H9 (cell line): ENCODE measurements around the gene WFS1. TPM values are rescaled to one million over a fixed set of nuclear protein-coding genes. Genes with fewer than 3 reads are reported as not detected.

Experiments used
- DNase-seq: peaks from one replicate; pipeline ENCODE4 v3.0.0-alpha.2; 2017
- H2AFZ ChIP-seq: one replicate; pipeline ENCODE4 v1.6.1; 2013; ENCODE audit warnings: mild to moderate bottlenecking, low read length, control low read depth, moderate library complexity
- H2AK5ac ChIP-seq: 2 replicates; pipeline ENCODE4 v1.6.1; 2013; ENCODE audit warnings: low read length, control low read depth, mixed read lengths; ENCODE audit not compliant: insufficient read length
- H2BK120ac ChIP-seq: one replicate; pipeline ENCODE4 v1.6.1; 2013; ENCODE audit warnings: low read depth, mild to moderate bottlenecking, low read length, control low read depth, inconsistent platforms; ENCODE audit not compliant: poor library complexity, severe bottlenecking
- H2BK12ac ChIP-seq: 2 replicates; pipeline ENCODE4 v1.6.1; 2013; ENCODE audit warnings: low read length, control low read depth, mixed read lengths, low read depth; ENCODE audit not compliant: insufficient read length
- H2BK15ac ChIP-seq: 2 replicates; pipeline ENCODE4 v1.6.1; 2013; ENCODE audit warnings: low read depth, low read length, control low read depth
- H2BK20ac ChIP-seq: one replicate; pipeline ENCODE4 v1.6.1; 2013; ENCODE audit warnings: low read depth, mild to moderate bottlenecking, low read length, control low read depth, inconsistent platforms; ENCODE audit not compliant: poor library complexity, severe bottlenecking
- H2BK5ac ChIP-seq: 2 replicates; pipeline ENCODE4 v1.6.1; 2013; ENCODE audit warnings: low read length, control low read depth, mixed read lengths; ENCODE audit not compliant: insufficient read length
- H3K14ac ChIP-seq: 2 replicates; pipeline ENCODE4 v1.6.1; 2013; ENCODE audit warnings: low read length, control low read depth; ENCODE audit not compliant: insufficient read depth
- H3K18ac ChIP-seq: 2 replicates; pipeline ENCODE4 v1.6.1; 2013; ENCODE audit warnings: low read depth, mild to moderate bottlenecking, mixed read lengths, low read length, control low read depth; ENCODE audit not compliant: insufficient read length
- H3K23ac ChIP-seq: 2 replicates; pipeline ENCODE4 v1.6.1; 2013; ENCODE audit warnings: low read length, control low read depth, mixed read lengths, low read depth; ENCODE audit not compliant: insufficient read length
- H3K23me2 ChIP-seq: 2 replicates; pipeline ENCODE4 v1.6.1; 2013; ENCODE audit warnings: low read depth, mild to moderate bottlenecking, mixed read lengths, low read length, control low read depth; ENCODE audit not compliant: insufficient read length, poor library complexity, severe bottlenecking
- H3K27ac ChIP-seq: 2 replicates; pipeline ENCODE4 v1.5.1; 2013; ENCODE audit warnings: low read length, control low read depth, mixed read lengths, low read depth; ENCODE audit not compliant: insufficient read length
- H3K27me3 ChIP-seq: 2 replicates; pipeline ENCODE4 v1.6.1; 2013; ENCODE audit warnings: low read length, control low read depth, inconsistent platforms; ENCODE audit not compliant: insufficient read depth
- H3K4ac ChIP-seq: 2 replicates; pipeline ENCODE4 v1.6.1; 2013; ENCODE audit warnings: low read depth, mild to moderate bottlenecking, control low read depth, inconsistent platforms, low read length, moderate library complexity
- H3K4me1 ChIP-seq: 2 replicates; pipeline ENCODE4 v1.6.1; 2013; ENCODE audit warnings: low read length, control low read depth, inconsistent platforms; ENCODE audit not compliant: insufficient read depth
- H3K4me2 ChIP-seq: 2 replicates; pipeline ENCODE4 v1.6.1; 2013; ENCODE audit warnings: low read length, control low read depth, mixed read lengths; ENCODE audit not compliant: insufficient read length, insufficient read depth
- H3K56ac ChIP-seq: 2 replicates; pipeline ENCODE4 v1.6.1; 2013; ENCODE audit warnings: low read depth, mild to moderate bottlenecking, mixed read lengths, low read length, control low read depth; ENCODE audit not compliant: insufficient read length
- H3K79me1 ChIP-seq: 2 replicates; pipeline ENCODE4 v1.6.1; 2013; ENCODE audit warnings: low read depth, mild to moderate bottlenecking, moderate library complexity, low read length, control low read depth, inconsistent platforms; ENCODE audit not compliant: insufficient read depth, poor library complexity, severe bottlenecking
- H3K79me2 ChIP-seq: 2 replicates; pipeline ENCODE4 v1.6.1; 2013; ENCODE audit warnings: low read length, control low read depth, inconsistent platforms; ENCODE audit not compliant: insufficient read depth
- H3K9ac ChIP-seq: 2 replicates; pipeline ENCODE4 v1.6.1; 2013; ENCODE audit warnings: low read length, control low read depth, mixed read lengths; ENCODE audit not compliant: insufficient read length; ENCODE audit errors: extremely low read depth
- H3K9me3 ChIP-seq: one replicate; pipeline ENCODE4 v1.6.1; 2013; ENCODE audit warnings: low read depth, low read length, inconsistent platforms; ENCODE audit not compliant: control insufficient read depth
- H3T11ph ChIP-seq: one replicate; pipeline ENCODE4 v1.6.1; 2013; ENCODE audit warnings: mild to moderate bottlenecking, low read length, control low read depth, inconsistent platforms
- H4K20me1 ChIP-seq: one replicate; pipeline ENCODE4 v1.6.1; 2013; ENCODE audit not compliant: control insufficient read depth, insufficient read length, insufficient read depth
- H4K5ac ChIP-seq: 2 replicates; pipeline ENCODE4 v1.6.1; 2013; ENCODE audit warnings: low read depth, mild to moderate bottlenecking, mixed read lengths, low read length, control low read depth; ENCODE audit not compliant: insufficient read length
- H4K8ac ChIP-seq: replicated peaks from 2 replicates; pipeline ENCODE4 v1.6.1; 2013; ENCODE audit warnings: low read length, control low read depth, mixed read lengths, low read depth; ENCODE audit not compliant: insufficient read length
- H4K91ac ChIP-seq: 2 replicates; pipeline ENCODE4 v1.6.1; 2013; ENCODE audit warnings: low read depth, mild to moderate bottlenecking, moderate library complexity, mixed read lengths, low read length, control low read depth; ENCODE audit not compliant: insufficient read length
- H3K27ac Mint-ChIP-seq, 3 experiments: 2 replicates in 2 of 3; 3 replicates in 1 of 3; pipeline ENCODE4 v1.8.0; 2020 to 2021; ENCODE audit warnings: mixed read lengths in 3 of 3, mild to moderate bottlenecking in 1 of 3, moderate library complexity in 1 of 3
- H3K27me3 Mint-ChIP-seq: 2 replicates; pipeline ENCODE4 v1.8.0; 2021; ENCODE audit warnings: low read depth, mild to moderate bottlenecking, moderate library complexity, mixed read lengths
- H3K36me3 Mint-ChIP-seq, 3 experiments: 2 replicates in 2 of 3; 3 replicates in 1 of 3; pipeline ENCODE4 v1.8.0; 2020 to 2021; ENCODE audit warnings: low read depth in 3 of 3, mixed read lengths in 3 of 3; ENCODE audit not compliant: insufficient read depth in 1 of 3
- H3K4me1 Mint-ChIP-seq, 2 experiments: 2 replicates each; pipeline ENCODE4 v1.8.0; 2020; ENCODE audit warnings: mixed read lengths in 2 of 2
- H3K4me3 Mint-ChIP-seq, 2 experiments: 2 replicates in 1 of 2; 3 replicates in 1 of 2; pipeline ENCODE4 v1.8.0; 2020 to 2021; ENCODE audit warnings: mild to moderate bottlenecking in 2 of 2, mixed read lengths in 2 of 2, moderate library complexity in 1 of 2
- H3K9me3 Mint-ChIP-seq, 2 experiments: 2 replicates in 1 of 2; 3 replicates in 1 of 2; pipeline ENCODE4 v1.8.0; 2020; ENCODE audit warnings: mild to moderate bottlenecking in 2 of 2, mixed read lengths in 2 of 2, moderate library complexity in 1 of 2
- CTCF ChIP-seq: fragments of 200-600 bp; sonication (generic); conservative IDR thresholded peaks from 3 replicates; pipeline ENCODE4 v1.8.0; 2021; ENCODE audit warnings: antibody characterized with exemption, mild to moderate bottlenecking
- WGBS: extraction: QIAGEN DNeasy Blood & Tissue Kit; methylation state at CpG from one replicate; pipeline ENCODE4 v1.1.7; 2013; ENCODE audit warnings: missing lambda C conversion rate, low lambda C conversion rate, mixed read lengths; ENCODE audit not compliant: insufficient read length; ENCODE audit errors: extremely low coverage; 5-methylcytosine and 5-hydroxymethylcytosine counted together
- total RNA-seq: library from RNA; stranded (reverse); gene quantifications from 2 replicates; pipeline ENCODE4 v1.2.1, GENCODE V29; 2021

The WFS1 gene
- total RNA-seq, 1 experiment from 2014 or later: 18.9 TPM

- WGBS: no CpG with 5 or more reads among the region's 15 CpGs
- no peak overlapping the region for H3K4ac ChIP-seq
- no peaks in the 10 kb centered on the region; a peak in 1 of 7 replicates for H3K36me3 Mint-ChIP-seq
- peaks cover 3% of the 10 kb centered on the region for H4K20me1 ChIP-seq
- H3K4me1 Mint-ChIP-seq: peaks cover 33 to 53% of the 10 kb centered on the region in 2 experiments
- H3K4me2 ChIP-seq: no peak overlapping the region
- no peak overlapping the region for H2BK120ac ChIP-seq
- H4K8ac ChIP-seq: no peak overlapping the region
- H3K14ac ChIP-seq: no peak overlapping the region
- H3K79me1 ChIP-seq: no peaks in the 10 kb centered on the region
- no peak overlapping the region for H3K23ac ChIP-seq
- H3K79me2 ChIP-seq: no peaks in the 10 kb centered on the region
- no peak overlapping the region for H4K91ac ChIP-seq
- no peak overlapping the region for H4K5ac ChIP-seq
- no peak overlapping the region for H2AK5ac ChIP-seq
- no peaks in the 10 kb centered on the region for H3K23me2 ChIP-seq
- H3K9me3 Mint-ChIP-seq: no peaks in the 10 kb centered on the region
- H3K27ac Mint-ChIP-seq: peak overlapping the region in 2 of 3 experiments; percentile 36 to 61; a peak in 2 of 7 replicates
- no peak overlapping the region for H3K56ac ChIP-seq
- no peaks in the 10 kb centered on the region for H3K9me3 ChIP-seq
- no peaks in the 10 kb centered on the region for H3K27me3 ChIP-seq
- no peak overlapping the region for H3K27ac ChIP-seq
- H2BK5ac ChIP-seq: no peak overlapping the region
- no peak overlapping the region for H2BK15ac ChIP-seq
- no peak overlapping the region for H3K9ac ChIP-seq
- H2AFZ ChIP-seq: no peak overlapping the region
- peak overlapping the region in 1 of 2 experiments; percentile 70; a peak in 2 of 5 replicates for H3K4me3 Mint-ChIP-seq
- H3T11ph ChIP-seq: no peak overlapping the region
- no peak for TF ChIP-seq CTCF
- H3K18ac ChIP-seq: no peak overlapping the region
- H2BK12ac ChIP-seq: no peak overlapping the region
- DNase-seq: no peak
- no peak overlapping the region for H2BK20ac ChIP-seq
- peaks cover 9% of the 10 kb centered on the region for H3K27me3 Mint-ChIP-seq
- H3K4me1 ChIP-seq: no peaks in the 10 kb centered on the region; the same call in 1 of the 2 replicates
Measured at GRCh38 chr4:6271701-6272465, 2.2 kb downstream of the WFS1 start.
